GM19328 (cell line): ENCODE results near the gene STAM.
A peak's percentile ranks its signal among the peaks of the same experiment; 100 is the strongest.

ENCODE experiments used
- ATAC-seq: cut with Tn5 transposase; IDR thresholded peaks from one replicate; pipeline ENCODE4 v1.9.1; 2021; ENCODE audit warnings: mild to moderate bottlenecking, moderate library complexity; ENCODE audit not compliant: unreplicated experiment

The STAM gene

DNA sequence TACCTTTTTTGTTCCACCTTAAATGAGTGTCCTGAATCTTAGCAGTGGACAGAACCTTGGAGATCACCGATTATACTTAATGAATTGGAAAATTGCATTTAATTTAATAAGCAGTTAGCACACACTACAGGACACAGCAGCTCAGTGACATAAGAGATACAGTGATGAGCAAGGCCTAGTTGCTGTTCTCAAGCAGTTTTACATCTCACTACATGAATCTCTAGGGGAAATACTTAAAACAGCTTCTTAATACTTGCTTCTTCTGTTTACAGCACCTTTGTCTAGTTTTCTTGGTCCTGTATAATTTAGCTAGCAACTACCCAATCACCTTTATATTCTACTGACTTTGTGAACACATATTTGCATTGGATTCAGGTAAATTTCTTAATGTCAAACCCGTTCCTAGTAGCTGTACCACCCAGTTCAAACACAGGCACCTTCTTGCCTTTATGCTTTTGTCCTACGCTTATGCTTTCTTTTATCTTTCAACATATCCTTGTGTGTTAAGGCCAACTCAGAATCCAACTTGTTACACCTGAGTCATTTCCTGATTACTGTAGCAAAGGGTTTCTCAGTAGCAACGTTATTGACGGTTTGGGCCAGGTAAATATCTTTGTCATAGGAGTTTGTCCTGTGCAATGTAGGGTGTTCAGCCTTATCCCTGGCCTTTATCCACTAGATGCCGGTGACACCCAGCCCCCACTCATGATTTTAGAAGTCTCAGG is 1.8 kb downstream of the STAM start:
- ATAC-seq: no peak

DNA sequence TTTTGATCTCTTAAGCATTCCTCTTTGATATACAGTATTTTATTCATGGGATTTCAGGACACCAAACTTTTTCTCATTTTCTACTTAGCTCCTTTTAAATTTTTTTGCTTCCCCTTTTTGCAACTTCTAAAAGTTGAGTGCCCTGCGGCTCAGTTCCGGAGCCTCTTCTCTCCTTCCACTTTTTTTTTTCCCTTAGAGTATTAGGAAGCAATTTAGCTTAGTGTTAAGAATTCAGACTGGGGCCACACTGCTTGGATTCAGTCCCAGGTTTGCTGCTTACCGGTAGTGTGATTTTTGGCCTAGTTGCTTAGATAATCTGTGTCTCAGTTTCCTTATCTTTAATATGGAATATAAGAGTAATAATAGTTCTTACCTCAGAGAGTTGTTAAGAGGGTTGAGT is 3.4 kb downstream of the STAM start:
- ATAC-seq: no peak

DNA sequence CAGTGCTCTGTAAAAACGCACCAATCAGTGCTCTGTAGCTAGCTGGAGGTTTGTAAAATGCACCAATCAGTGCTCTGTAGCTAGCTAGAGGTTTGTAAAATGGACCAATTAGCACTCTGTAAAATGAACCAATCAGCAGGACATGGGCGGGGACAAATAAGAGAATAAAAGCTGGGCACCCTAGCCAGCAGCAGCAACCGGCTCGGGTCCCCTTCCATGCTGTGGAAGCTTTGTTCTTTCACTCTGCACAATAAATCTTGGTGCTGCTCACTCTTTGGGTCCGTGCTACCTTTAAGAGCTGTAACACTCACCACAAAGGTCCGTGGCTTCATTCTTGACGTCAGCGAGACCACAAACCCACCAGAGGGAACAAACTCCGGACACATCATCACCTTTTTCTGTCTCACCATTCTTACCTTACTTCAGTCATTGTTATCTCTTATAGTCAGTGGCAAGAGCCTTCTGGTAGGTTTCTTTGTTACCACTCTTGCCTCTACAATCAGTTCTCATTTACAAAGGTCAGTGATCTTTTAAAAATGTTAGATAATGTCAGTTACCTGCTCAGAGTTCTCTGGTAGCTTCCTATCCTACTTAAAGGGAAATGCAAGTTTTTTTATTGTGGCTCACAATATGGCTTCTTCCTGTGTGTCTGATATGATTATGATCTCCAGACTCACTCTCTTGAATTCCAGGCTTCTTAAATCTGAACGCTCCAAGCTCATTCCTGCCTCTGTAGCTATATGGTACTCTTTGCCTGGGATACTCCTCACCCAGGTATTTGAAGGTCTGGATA is 4.5 kb downstream of the STAM start:
- ATAC-seq: no peak

DNA sequence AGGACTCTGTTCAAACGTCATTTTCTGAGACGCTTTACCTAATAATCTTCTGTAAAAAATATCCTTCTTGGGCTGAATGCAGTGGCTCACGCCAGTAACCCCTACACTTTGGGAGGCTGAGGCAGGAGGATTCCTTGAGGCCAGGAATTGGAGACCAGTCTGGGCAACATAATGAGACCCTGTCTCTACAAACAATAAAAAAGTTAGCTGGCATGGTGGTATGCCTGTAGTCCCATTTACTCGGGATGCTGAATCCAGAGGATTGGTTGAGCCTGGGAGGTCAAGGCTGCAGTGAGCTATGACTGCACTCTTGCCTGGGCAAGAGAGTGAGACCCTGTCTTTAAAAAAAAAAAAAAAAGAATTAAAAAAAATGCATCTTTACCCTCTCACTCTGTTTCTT is 5.1 kb downstream of the STAM start:
- no peak for ATAC-seq

DNA sequence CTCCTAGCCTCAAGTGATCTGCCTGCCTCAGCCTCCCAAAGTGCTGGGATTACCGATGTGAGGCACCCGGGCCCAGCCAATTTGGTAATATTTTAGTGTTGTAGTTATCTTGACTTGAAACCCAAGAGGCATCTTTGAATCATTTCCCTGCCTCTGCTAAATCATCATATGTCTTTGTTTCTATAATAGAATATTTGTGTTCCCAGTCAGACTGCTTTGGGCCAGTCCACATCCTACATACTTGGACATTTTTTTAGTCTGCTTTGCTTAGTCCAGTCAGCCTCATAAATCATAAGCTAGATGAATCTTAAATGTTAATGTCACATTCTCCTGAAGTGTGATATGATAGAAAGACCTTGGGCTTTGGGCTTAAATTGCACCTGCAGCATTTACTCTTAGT is 5.9 kb downstream of the STAM start:
- ATAC-seq: no peak

DNA sequence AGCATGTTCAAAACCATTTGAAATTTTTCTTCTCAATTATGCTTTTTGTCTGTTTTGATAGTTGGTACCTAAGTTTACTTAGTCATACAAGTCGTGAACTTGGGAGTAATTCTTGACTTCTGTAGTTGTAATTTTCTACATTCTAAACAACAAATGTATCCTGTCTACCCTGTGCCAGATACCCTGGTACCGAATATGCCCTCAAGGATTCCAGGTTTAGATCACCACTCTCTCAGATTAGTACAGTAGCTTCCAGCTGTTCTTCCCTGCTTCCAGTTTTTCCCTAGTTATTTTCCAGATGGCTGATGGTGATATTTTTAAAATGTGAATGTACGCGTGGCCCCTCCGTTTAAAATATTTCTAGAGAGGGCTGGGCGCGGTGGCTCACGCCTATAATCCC is 6.5 kb downstream of the STAM start:
- ATAC-seq: no peak

DNA sequence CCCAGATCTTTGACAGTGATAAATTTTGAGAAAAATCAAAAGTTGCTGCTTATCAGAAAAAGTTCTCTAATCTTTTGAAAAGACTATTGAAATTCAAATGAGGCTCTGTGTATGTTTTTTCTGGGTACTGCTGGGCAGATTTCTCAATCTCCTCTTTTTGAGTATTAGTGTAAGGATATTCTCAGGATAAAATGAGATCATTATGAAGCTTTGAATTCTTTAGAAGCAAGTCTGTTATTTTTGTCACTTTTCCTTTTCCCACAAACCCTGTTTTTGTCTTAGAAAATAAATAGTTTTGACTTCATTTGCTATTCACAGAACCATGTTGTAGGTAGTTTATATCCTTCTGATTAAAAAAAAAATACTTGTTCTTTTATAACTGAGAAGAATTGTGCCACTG is 7.9 kb downstream of the STAM start:
- ATAC-seq: no peak

DNA sequence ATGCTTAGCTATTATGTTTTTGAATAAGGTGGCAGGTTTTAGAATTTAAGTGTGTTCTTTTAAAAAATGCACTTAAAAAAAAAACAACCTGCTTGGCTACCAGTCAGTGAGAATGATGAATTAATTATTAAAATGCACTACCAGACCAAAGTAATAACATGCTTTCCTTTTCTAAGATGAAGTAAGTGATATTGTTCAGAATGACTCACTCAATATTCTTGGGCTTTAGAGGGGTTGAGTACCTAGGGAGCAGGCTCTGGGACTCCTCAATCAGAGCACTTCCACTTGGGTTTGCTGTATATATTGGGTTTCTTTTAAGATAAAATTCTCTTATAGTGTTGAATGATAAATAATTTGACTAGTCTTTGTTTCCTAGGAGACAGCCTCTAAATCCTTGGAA is 8.6 kb downstream of the STAM start:
- ATAC-seq: no peak

DNA sequence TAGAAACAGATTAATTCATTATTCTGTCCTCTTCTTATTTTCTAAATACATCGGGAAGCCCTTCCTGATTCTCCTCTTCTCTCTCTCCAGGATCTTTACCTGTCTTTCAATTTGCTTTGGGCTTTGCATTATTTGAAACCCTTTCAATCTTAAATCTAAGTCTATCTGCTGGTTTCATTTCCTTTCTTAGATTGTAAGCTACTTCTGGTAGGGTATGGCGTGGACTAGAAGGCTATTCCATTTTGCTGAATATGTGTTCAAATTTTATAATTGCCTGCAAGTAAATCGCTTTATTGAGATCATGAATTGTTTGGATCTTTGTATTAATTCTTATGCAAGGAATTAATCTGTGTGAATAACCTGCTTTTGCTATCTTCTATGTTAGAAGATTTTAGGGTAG is 11.1 kb downstream of the STAM start:
- ATAC-seq: peak; percentile 24

DNA sequence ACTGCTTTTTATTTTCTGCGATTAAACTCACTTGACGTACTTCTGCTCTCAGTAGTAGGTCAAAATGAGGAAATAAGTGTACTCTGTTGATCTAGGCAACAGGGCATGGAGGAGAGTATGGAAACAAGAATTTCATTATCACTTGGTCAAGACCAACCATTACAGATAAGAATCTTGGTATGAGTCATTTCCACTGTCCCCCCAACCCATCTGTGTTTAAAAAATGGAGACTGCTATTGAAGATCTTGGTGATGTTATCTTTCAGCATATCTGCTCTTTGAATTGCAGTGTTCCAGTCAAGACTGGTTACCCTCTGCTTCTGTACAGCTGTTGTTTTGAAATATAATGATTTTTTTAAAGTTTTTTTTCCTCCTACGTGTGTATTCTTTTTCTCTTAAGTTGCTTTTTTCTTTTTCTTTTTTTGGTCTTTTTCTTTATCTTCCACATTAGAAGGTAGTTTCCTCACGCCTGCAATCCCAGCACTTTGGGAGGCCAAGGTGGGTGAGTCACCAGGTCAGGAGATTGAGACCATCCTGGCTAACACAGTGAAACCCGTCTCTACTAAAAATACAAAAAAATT is 11.7 kb downstream of the STAM start:
- peak; percentile 90 for ATAC-seq

DNA sequence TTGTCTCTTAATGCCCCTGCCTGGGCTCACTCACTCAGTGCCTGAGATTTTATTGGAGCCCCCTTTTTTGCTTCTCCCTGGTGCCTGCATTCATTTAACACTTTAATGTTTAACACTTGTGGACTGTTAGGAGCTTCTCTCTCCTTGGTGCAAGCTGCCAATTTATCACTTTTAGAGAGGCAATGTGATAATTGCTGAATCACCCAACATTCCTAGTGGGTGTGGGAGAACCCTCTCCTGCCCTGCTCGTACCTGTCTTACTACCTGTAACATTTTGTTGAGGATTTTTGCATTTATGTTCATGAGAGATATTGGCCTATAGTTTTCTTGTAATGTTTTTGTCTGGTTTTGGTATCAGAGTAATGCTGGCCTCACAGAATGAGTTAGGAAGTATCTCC is 13.2 kb downstream of the STAM start:
- no peak for ATAC-seq

DNA sequence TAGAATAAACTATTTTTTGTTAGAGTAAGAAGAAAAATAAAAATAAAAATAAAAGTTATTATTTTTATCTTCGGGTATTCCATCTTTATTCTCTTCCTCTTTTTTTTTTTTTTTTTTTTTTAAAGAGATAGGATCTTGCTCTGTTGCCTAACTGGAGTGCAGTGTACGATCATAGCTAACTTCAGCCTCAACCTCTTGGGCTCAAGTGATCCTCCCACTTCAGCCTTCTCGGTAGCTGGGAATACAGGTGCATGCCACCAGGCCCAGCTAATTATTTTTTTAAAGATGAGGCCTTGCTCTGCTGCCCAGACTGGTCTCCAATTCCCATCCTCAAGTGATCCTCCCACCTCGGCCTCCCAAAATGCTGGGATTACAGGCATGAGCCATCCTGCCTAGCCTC is 15.4 kb downstream of the STAM start:
- no peak for ATAC-seq

DNA sequence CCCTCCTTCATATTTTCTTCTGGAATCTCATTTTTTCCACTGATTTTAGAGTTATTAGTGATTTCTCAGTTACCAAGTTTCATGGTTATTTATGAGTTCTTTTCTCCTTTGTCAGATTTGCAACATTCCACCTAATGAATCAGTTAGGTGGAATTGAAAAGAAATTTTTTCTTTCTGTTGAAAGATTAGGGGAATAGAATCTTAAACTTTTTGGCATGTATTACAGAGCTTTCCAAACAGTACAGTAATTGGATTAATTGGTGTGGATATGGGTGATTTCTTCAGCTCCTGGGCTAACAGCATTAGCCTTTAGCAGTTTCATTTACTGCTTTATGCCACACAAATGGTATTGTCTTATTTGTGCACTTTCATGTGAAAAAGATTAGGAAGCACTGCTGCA is 17.0 kb downstream of the STAM start:
- no peak for ATAC-seq

DNA sequence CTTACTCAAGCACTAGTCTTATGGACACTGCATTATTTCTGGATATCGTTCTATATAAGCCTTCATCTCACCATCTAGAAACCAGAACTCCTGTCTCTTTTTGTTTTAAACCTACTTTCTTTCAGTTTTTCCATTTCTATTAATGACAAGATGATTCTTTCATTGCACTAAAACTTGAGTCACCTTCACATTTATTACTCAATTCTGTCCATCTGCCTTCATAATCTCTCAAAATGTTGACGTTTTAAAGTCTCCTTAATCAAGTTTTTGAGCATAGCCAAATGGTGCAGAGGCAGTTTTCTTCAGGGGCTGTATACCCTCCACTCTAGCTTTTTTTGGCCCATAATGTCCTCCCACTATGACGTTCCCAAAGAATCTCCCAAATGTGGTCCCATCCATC is 17.6 kb downstream of the STAM start:
- no peak for ATAC-seq

DNA sequence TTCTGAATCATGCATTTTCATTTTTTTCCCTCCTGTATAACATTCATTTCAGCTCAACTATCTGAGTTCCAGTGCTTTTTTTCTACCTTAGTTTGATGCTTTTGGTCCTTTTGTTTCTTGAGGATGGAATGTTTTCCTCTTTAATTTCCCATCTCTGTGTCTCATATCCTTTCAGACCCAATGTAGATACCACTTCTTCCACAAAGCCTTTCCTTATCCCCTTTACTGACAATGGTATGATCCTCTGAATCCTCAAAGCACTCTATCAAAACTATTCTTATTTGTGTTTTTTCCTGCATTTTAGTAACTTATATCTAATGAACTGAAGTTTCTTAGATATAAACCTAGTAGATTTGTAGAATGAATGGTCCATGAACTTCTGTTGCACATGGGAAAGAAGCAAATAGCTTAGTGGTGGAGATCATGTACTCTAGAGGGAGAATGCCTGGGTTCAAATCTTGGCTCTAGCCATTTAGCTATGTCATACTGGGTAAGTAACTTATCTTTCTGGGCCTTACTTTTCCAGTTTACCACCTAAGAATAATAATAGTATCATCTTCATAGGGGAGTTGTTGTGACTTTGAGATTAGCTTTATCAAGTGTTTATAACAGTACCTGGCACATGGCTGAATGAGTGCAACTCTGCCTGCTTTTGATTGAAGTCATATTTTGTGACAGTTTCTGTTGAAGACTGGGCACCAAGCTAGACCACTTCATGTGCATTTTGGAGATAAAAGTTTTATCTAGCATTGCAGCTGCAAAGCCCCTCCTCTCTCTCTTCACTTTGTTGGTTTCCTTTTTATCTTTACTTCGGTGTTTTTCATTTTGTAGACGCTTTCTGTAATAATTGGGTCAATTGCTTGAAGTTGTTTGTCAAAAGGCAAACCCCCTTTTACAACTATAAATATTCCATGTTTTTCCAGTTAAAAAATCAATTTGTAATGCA is 18.5 kb downstream of the STAM start:
- no peak for ATAC-seq

DNA sequence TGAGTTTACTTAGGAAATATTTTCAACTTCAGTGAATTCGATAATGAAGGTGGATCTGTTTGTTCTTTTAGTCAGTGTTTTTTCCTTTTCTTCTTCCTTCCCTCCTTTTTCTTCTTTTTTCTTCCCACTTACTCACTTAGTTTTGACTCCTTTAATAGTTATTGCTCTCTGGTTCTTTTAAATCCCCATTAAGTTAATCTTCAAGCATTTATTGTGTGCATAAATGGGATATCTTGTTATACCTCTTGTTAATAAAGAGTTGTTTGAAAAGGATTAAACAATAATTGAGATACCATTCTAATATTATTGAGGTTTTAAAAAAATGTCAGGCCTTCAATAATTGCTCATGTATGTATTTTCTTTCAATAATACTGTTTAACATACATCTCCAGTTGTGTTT is 19.5 kb downstream of the STAM start:
- ATAC-seq: no peak

DNA sequence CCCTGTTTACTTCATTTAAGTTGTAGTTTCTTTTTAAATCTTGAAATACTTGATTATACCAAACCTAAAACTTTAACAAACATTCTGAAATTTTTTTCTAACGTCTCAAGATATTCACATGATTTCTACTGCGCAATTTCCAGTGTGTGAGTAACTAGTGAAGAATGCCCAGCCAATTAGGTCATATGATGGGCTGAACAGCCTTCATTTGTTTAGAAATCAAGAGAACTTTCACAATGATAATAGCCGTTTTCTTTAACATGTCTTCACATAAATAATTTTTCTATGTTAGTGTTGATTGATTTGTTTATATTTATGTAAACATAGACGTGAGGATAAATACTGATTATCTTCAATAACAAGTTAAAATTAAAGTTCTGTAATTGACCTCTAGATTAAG is 21.8 kb downstream of the STAM start:
- no peak for ATAC-seq

DNA sequence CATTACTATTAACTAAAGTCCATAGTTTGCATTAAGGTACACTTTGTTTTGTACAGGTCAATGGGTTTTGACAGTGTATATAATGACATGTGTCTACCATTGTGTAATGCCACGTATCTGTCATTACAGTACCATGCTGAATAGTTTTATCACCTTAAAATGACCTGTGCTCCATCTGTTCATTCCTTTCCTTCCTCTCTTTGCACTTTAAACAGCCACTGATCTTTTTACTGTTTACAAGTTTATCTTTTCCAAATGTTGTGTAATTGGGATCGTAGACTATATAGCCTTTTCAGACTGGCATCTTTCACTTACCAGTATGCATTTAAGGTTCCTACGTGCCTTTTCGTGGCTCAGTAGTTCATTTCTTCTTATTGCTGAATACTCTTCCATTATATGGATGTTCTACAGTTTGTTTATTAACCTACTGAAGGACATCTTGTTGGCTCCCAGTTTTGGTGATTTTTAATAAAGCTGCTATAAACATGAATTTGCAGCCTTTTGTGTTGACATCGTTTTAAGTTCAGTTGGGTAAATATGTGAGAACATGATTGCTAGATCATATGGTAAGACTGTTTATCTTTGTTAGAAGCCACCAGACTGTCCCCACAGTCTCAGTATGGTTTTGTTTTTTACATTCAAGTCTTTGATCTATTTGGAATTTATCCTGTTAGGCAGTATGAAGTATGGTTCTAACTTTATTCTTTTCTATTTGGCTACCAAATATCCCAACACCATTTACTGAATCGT is 24.7 kb downstream of the STAM start:
- ATAC-seq: no peak

DNA sequence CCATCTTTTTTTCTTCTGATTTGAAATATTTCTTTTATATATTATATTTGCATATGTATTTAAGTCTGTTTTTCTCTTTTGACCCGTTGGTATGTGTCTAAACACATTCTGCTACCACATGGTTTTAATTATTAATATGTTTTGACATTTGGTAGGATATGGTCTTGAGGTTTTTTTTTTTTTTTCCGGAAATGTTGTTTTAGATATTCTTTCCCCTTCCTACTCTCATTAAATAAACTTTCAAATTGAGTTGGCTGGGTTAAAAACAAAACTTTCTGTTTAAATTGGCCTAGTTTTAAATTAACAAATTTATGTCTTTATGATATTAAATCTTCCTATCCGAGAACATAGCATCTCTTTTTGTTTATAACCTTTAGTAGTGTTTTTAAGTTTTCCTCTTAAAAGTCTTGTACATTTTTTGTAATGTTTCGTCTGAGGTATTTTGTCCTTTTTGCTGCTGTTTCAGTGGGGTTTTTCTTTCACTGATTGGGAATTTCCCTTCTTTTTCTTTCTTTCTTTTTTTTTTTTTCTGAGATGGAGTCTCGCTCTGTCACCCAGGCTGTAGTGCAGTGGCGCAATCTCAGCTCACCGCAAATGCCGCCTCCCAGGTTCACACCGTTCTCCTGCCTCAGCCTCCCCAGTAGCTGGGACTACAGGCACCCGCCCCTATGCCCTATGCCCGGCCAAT is 25.4 kb downstream of the STAM start:
- ATAC-seq: no peak

DNA sequence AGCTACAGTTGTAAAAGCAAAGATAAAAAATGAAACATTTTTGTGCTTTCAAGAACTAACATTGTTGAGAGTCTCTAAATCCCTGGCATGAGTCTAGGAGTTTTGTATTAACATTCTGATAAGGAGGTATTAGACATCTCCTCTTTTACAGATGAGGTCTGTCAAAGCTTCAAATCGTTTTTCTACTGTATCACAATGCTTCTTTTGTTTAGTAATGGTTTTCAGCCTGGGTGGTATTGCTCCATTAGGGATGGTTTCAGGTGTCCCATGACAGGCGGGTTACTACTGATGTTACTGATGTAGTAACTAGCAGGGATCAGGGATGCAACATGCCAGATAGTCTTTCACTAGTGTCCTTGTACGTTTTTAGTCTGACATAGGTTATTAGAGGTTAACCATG is 27.4 kb downstream of the STAM start:
- ATAC-seq: no peak
